SU-DHL-6 (cell line): ENCODE results near the gene ADAMTS19.

Experiments used
- EZH2phosphoT487 ChIP-seq: fragments of 200-600 bp; sonication (generic), shearing (Covaris generic); conservative IDR thresholded peaks from 2 replicates; pipeline ENCODE4 v1.6.1; 2018; ENCODE audit warnings: mild to moderate bottlenecking, antibody characterized with exemption, low read length, moderate library complexity, mixed read lengths
- TF ChIP-seq, protein P1 (sequence below): fragments of 200-600 bp; sonication (generic); IDR thresholded peaks from one replicate; pipeline ENCODE4 v1.5.1; 2017; ENCODE audit warnings: antibody characterized with exemption, mild to moderate bottlenecking, low read length, moderate library complexity; ENCODE audit not compliant: insufficient read depth, poor library complexity, severe bottlenecking

DNA sequence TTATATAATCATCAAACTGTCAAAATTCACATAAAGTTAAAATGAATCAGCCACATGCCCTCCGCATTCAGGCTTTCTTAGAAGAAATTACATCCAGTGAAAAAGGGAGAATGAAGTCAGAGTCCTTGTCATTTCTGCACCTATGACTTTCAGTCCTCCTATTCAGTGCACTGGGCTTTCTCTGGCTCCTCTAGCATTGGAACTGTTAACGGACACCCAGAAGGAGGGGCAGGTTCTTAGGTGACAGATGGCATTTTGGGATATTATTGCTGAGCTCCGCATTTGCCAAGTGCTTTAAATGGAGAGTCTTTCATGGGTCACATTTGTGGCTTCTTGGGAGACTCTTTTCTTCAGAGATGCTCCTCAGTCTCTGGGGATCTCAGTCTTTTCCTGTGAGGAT lies 40.0 kb downstream of the ADAMTS19 start:
- TF ChIP-seq, protein P1, sequence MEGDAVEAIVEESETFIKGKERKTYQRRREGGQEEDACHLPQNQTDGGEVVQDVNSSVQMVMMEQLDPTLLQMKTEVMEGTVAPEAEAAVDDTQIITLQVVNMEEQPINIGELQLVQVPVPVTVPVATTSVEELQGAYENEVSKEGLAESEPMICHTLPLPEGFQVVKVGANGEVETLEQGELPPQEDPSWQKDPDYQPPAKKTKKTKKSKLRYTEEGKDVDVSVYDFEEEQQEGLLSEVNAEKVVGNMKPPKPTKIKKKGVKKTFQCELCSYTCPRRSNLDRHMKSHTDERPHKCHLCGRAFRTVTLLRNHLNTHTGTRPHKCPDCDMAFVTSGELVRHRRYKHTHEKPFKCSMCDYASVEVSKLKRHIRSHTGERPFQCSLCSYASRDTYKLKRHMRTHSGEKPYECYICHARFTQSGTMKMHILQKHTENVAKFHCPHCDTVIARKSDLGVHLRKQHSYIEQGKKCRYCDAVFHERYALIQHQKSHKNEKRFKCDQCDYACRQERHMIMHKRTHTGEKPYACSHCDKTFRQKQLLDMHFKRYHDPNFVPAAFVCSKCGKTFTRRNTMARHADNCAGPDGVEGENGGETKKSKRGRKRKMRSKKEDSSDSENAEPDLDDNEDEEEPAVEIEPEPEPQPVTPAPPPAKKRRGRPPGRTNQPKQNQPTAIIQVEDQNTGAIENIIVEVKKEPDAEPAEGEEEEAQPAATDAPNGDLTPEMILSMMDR: no peak
- TF ChIP-seq EZH2phosphoT487: no peak
